ENCODE data around the gene TTC28.
"Not testable (repeated sequence)": the region's sequence is repeated elsewhere in the genome, so short reads cannot be mapped to it uniquely, and the experiment has no call there.

TTC28 gene

GRCh38 chr22:28474330-28474729 lies 205.3 kb downstream of the TTC28 start:
- TF ChIP-seq JUND (IDR thresholded peaks at IDR 0.05; ENCODE audit: low read depth): no peak
- no peak for DNase-seq (ENCODE audit: low read depth in 1 of 2, low spot score in 1 of 2)
- in situ Hi-C loops (cut with HindIII; ENCODE audit: low pct_unique_long_range_greater_than_20kb, low sequenced_read_pairs): no loop called here

GRCh38 chr22:28473258-28473657 lies 206.4 kb downstream of the TTC28 start:
- in situ Hi-C loops (cut with HindIII; ENCODE audit: low pct_unique_long_range_greater_than_20kb, low sequenced_read_pairs): no loop called here

GRCh38 chr22:28467055-28467454 lies 212.6 kb downstream of the TTC28 start:
- DNase-seq (ENCODE audit: low read depth in 1 of 2, low spot score in 1 of 2); in situ Hi-C loops (cut with HindIII; ENCODE audit: low pct_unique_long_range_greater_than_20kb, low sequenced_read_pairs): not testable (repeated sequence)

More at GRCh38 chr22:28473258-28473657, 206.4 kb downstream of the TTC28 start:
- DNase-seq (ENCODE audit: low read depth in 1 of 2, low spot score in 1 of 2): no peak
- TF ChIP-seq JUND (IDR thresholded peaks at IDR 0.05; ENCODE audit: low read depth): no peak

GRCh38 chr22:28466399-28466798 lies 213.2 kb downstream of the TTC28 start:
- no peak for TF ChIP-seq JUND (IDR thresholded peaks at IDR 0.05; ENCODE audit: low read depth)
- in situ Hi-C loops (cut with HindIII; ENCODE audit: low pct_unique_long_range_greater_than_20kb, low sequenced_read_pairs): no loop called here
- no peak for DNase-seq (ENCODE audit: low read depth in 1 of 2, low spot score in 1 of 2)

- no peak for DNase-seq (ENCODE audit: low read depth in 1 of 2, low spot score in 1 of 2)
- in situ Hi-C loops (cut with HindIII; ENCODE audit: low pct_unique_long_range_greater_than_20kb, low sequenced_read_pairs): no loop called here
- TF ChIP-seq JUND (IDR thresholded peaks at IDR 0.05; ENCODE audit: low read depth): no peak
These were observed 213.8 kb downstream of the TTC28 start for GRCh38 chr22:28465841-28466240.

- no peak for DNase-seq (ENCODE audit: low read depth in 1 of 2, low spot score in 1 of 2)
- no peak for TF ChIP-seq JUND (IDR thresholded peaks at IDR 0.05; ENCODE audit: low read depth)
- in situ Hi-C loops (cut with HindIII; ENCODE audit: low pct_unique_long_range_greater_than_20kb, low sequenced_read_pairs): no loop called here
These were observed 215.5 kb downstream of the TTC28 start for GRCh38 chr22:28464127-28464526.

- in situ Hi-C loops (cut with HindIII; ENCODE audit: low pct_unique_long_range_greater_than_20kb, low sequenced_read_pairs); DNase-seq (ENCODE audit: low read depth in 1 of 2, low spot score in 1 of 2): not testable (repeated sequence)
These were observed 216.2 kb downstream of the TTC28 start for GRCh38 chr22:28463408-28463807.

GRCh38 chr22:28462901-28463300 lies 216.7 kb downstream of the TTC28 start:
- DNase-seq (ENCODE audit: low read depth in 1 of 2, low spot score in 1 of 2): no peak
- no peak for TF ChIP-seq JUND (IDR thresholded peaks at IDR 0.05; ENCODE audit: low read depth)
- in situ Hi-C loops (cut with HindIII; ENCODE audit: low pct_unique_long_range_greater_than_20kb, low sequenced_read_pairs): no loop called here

GRCh38 chr22:28462041-28462440 lies 217.6 kb downstream of the TTC28 start:
- no peak for TF ChIP-seq JUND (IDR thresholded peaks at IDR 0.05; ENCODE audit: low read depth)
- in situ Hi-C loops (cut with HindIII; ENCODE audit: low pct_unique_long_range_greater_than_20kb, low sequenced_read_pairs): no loop called here
- no peak for DNase-seq (ENCODE audit: low read depth in 1 of 2, low spot score in 1 of 2)

- no peak for TF ChIP-seq JUND (IDR thresholded peaks at IDR 0.05; ENCODE audit: low read depth)
- DNase-seq (ENCODE audit: low read depth in 1 of 2, low spot score in 1 of 2): no peak
- in situ Hi-C loops (cut with HindIII; ENCODE audit: low pct_unique_long_range_greater_than_20kb, low sequenced_read_pairs): no loop called here
These were observed 225.1 kb downstream of the TTC28 start for GRCh38 chr22:28454431-28455064.

- no peak for TF ChIP-seq JUND (IDR thresholded peaks at IDR 0.05; ENCODE audit: low read depth)
- in situ Hi-C loops (cut with HindIII; ENCODE audit: low pct_unique_long_range_greater_than_20kb, low sequenced_read_pairs): no loop called here
These were observed 229.5 kb downstream of the TTC28 start for GRCh38 chr22:28450109-28450508.

GRCh38 chr22:28449041-28449440 lies 230.6 kb downstream of the TTC28 start:
- no peak for TF ChIP-seq JUND (IDR thresholded peaks at IDR 0.05; ENCODE audit: low read depth)
- in situ Hi-C loops (cut with HindIII; ENCODE audit: low pct_unique_long_range_greater_than_20kb, low sequenced_read_pairs): no loop called here

More at GRCh38 chr22:28450109-28450508, 229.5 kb downstream of the TTC28 start:
- no peak for DNase-seq (ENCODE audit: low read depth in 1 of 2, low spot score in 1 of 2)

GRCh38 chr22:28448625-28449024 lies 231.0 kb downstream of the TTC28 start:
- in situ Hi-C loops (cut with HindIII; ENCODE audit: low pct_unique_long_range_greater_than_20kb, low sequenced_read_pairs): no loop called here
- DNase-seq (ENCODE audit: low read depth in 1 of 2, low spot score in 1 of 2): no peak
- TF ChIP-seq JUND (IDR thresholded peaks at IDR 0.05; ENCODE audit: low read depth): no peak

More at GRCh38 chr22:28449041-28449440, 230.6 kb downstream of the TTC28 start:
- DNase-seq (ENCODE audit: low read depth in 1 of 2, low spot score in 1 of 2): no peak

GRCh38 chr22:28444659-28445058 lies 235.0 kb downstream of the TTC28 start:
- no peak for DNase-seq (ENCODE audit: low read depth in 1 of 2, low spot score in 1 of 2)
- no peak for TF ChIP-seq JUND (IDR thresholded peaks at IDR 0.05; ENCODE audit: low read depth)
- in situ Hi-C loops (cut with HindIII; ENCODE audit: low pct_unique_long_range_greater_than_20kb, low sequenced_read_pairs): no loop called here
